Measurements from ENCODE around the gene OLFML2B. TPM values are rescaled to one million over a fixed set of nuclear protein-coding genes. Genes with fewer than 3 reads are reported as not detected.
"Not testable (repeated sequence)": the region's sequence is repeated elsewhere in the genome, so short reads cannot be mapped to it uniquely, and the experiment has no call there.

OLFML2B gene
- total RNA-seq, 1 donor from 2014 or later = not detected

- no peak for DNase-seq (ENCODE audit: low spot score)
- Mint-ChIP-seq H3K36me3 (ENCODE audit: low read depth) (no peaks in the 10 kb centered on the region), H3K27me3 (ENCODE audit: insufficient read depth) (peaks cover 39% of the 10 kb centered on the region), H3K9me3 (no peaks in the 10 kb centered on the region), H3K27ac (no peak overlapping the region), H3K4me1 (ENCODE audit: low read depth) (peaks cover 7% of the 10 kb centered on the region), H3K4me3 (no peak overlapping the region)
- intact Hi-C loops (cut with micrococcal nuclease) = no loop called here
Observed at GRCh38 chr1:162028726-162029125, 5.1 kb upstream of the OLFML2B start.

- H3K36me3 Mint-ChIP-seq (ENCODE audit: low read depth) = no peaks in the 10 kb centered on the region
- no peak for DNase-seq (ENCODE audit: low spot score)
- H3K4me1 Mint-ChIP-seq (ENCODE audit: low read depth) = peaks cover 7% of the 10 kb centered on the region
- H3K4me3 Mint-ChIP-seq = no peak overlapping the region
- H3K9me3 Mint-ChIP-seq = no peaks in the 10 kb centered on the region
- H3K27ac Mint-ChIP-seq = no peak overlapping the region
- intact Hi-C loops (cut with micrococcal nuclease) = no loop called here
- peaks cover 43% of the 10 kb centered on the region for H3K27me3 Mint-ChIP-seq (ENCODE audit: insufficient read depth)
Observed at GRCh38 chr1:162026881-162027280, 3.2 kb upstream of the OLFML2B start.

DNA sequence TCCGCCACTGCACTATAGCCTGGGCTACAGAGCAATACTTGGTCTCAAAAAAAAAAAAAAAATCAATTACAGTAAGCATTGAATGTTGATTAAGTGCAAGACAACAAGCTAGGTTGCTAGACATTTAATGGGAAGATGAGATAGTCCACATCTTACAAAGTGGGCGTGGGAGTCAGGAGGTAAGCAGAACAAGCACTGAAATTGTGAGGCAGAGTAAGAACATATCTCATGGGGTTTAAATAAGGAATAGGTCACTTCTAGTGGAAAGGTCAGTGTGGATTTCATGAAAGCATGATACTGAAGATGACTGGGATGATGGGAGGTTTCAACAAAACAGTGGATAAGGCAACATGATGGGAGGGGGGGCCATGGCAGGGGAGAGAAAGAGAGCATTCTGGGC lies 1.9 kb upstream of the OLFML2B start:
- H3K27me3 Mint-ChIP-seq (ENCODE audit: insufficient read depth) = peaks cover 51% of the 10 kb centered on the region
- no peak overlapping the region for H3K4me3 Mint-ChIP-seq
- H3K9me3 Mint-ChIP-seq = no peaks in the 10 kb centered on the region
- DNase-seq (ENCODE audit: low spot score) = no peak
- no peaks in the 10 kb centered on the region for H3K36me3 Mint-ChIP-seq (ENCODE audit: low read depth)
- H3K27ac Mint-ChIP-seq = no peak overlapping the region
- intact Hi-C loops (cut with micrococcal nuclease) = no loop called here
- peaks cover 7% of the 10 kb centered on the region for H3K4me1 Mint-ChIP-seq (ENCODE audit: low read depth)

GRCh38 chr1:162023181-162023546 lies 505 bp downstream of the OLFML2B start:
- H3K27me3 Mint-ChIP-seq (ENCODE audit: insufficient read depth) = peaks cover 46% of the 10 kb centered on the region
- intact Hi-C loops (cut with micrococcal nuclease) = no loop called here
- DNase-seq (ENCODE audit: low spot score) = no peak
- peak overlapping the region; percentile 41 for H3K27ac Mint-ChIP-seq
- H3K9me3 Mint-ChIP-seq = no peaks in the 10 kb centered on the region
- peaks cover 7% of the 10 kb centered on the region for H3K4me1 Mint-ChIP-seq (ENCODE audit: low read depth)
- H3K4me3 Mint-ChIP-seq = peak overlapping the region; percentile 89
- H3K36me3 Mint-ChIP-seq (ENCODE audit: low read depth) = no peaks in the 10 kb centered on the region

GRCh38 chr1:162022626-162023025 lies 1.0 kb downstream of the OLFML2B start:
- intact Hi-C loops (cut with micrococcal nuclease) = no loop called here
- H3K36me3 Mint-ChIP-seq (ENCODE audit: low read depth) = no peaks in the 10 kb centered on the region
- no peak for DNase-seq (ENCODE audit: low spot score)
- no peaks in the 10 kb centered on the region for H3K9me3 Mint-ChIP-seq
- peaks cover 7% of the 10 kb centered on the region for H3K4me1 Mint-ChIP-seq (ENCODE audit: low read depth)
- H3K27ac Mint-ChIP-seq = no peak overlapping the region
- H3K27me3 Mint-ChIP-seq (ENCODE audit: insufficient read depth) = peaks cover 44% of the 10 kb centered on the region
- peak overlapping the region; percentile 51 for H3K4me3 Mint-ChIP-seq

- no peak for DNase-seq (ENCODE audit: low spot score)
- intact Hi-C loops (cut with micrococcal nuclease) = no loop called here
- peaks cover 32% of the 10 kb centered on the region for H3K27me3 Mint-ChIP-seq (ENCODE audit: insufficient read depth)
Observed at GRCh38 chr1:162021124-162021523, 2.5 kb downstream of the OLFML2B start.

GRCh38 chr1:162020150-162020549 lies 3.5 kb downstream of the OLFML2B start:
- Mint-ChIP-seq H3K4me3 (no peak overlapping the region), H3K27ac (no peak overlapping the region), H3K27me3 (ENCODE audit: insufficient read depth) (peaks cover 22% of the 10 kb centered on the region), H3K4me1 (ENCODE audit: low read depth) (peaks cover 7% of the 10 kb centered on the region), H3K36me3 (ENCODE audit: low read depth) (no peaks in the 10 kb centered on the region), H3K9me3 (no peaks in the 10 kb centered on the region)
- intact Hi-C loops (cut with micrococcal nuclease) = no loop called here
- no peak for DNase-seq (ENCODE audit: low spot score)

More at GRCh38 chr1:162021124-162021523, 2.5 kb downstream of the OLFML2B start:
- no peaks in the 10 kb centered on the region for H3K9me3 Mint-ChIP-seq
- no peaks in the 10 kb centered on the region for H3K36me3 Mint-ChIP-seq (ENCODE audit: low read depth)
- no peak overlapping the region for H3K4me3 Mint-ChIP-seq
- no peak overlapping the region for H3K27ac Mint-ChIP-seq
- peaks cover 7% of the 10 kb centered on the region for H3K4me1 Mint-ChIP-seq (ENCODE audit: low read depth)

- no peak overlapping the region for H3K27ac Mint-ChIP-seq
- peaks cover under 1% of the 10 kb centered on the region for H3K9me3 Mint-ChIP-seq
- DNase-seq (ENCODE audit: low spot score) = no peak
- no peaks in the 10 kb centered on the region for H3K36me3 Mint-ChIP-seq (ENCODE audit: low read depth)
- peaks cover 5% of the 10 kb centered on the region for H3K4me1 Mint-ChIP-seq (ENCODE audit: low read depth)
- intact Hi-C loops (cut with micrococcal nuclease) = no loop called here
- H3K27me3 Mint-ChIP-seq (ENCODE audit: insufficient read depth) = peaks cover 22% of the 10 kb centered on the region
- H3K4me3 Mint-ChIP-seq = no peak overlapping the region
Observed at GRCh38 chr1:162019446-162019845, 4.2 kb downstream of the OLFML2B start.

DNA sequence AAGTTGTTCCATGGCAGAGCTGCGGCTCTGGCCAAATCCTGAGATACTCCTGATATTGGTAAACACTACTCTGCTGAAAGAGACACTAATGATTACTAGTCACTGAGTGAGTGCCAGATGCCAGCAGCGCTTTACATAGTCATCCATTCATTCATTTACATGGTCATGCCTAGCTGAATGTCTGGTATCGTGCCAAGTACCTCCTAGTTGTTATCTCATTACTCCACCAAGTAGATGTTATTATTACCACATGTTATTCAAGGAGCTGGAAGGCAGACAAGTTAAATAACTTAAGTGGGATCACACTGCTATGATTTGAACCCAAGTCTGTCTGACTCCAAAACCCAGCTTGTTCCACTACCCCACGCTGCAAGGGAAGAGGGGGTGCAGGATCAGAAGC lies 4.7 kb downstream of the OLFML2B start:
- Mint-ChIP-seq H3K4me3 (no peak overlapping the region), H3K27ac (no peak overlapping the region), H3K27me3 (ENCODE audit: insufficient read depth) (peaks cover 18% of the 10 kb centered on the region), H3K4me1 (ENCODE audit: low read depth) (peaks cover under 1% of the 10 kb centered on the region), H3K9me3 (peaks cover 3% of the 10 kb centered on the region), H3K36me3 (ENCODE audit: low read depth) (no peaks in the 10 kb centered on the region)
- intact Hi-C loops (cut with micrococcal nuclease) = no loop called here
- no peak for DNase-seq (ENCODE audit: low spot score)

- Mint-ChIP-seq H3K9me3 (peaks cover 3% of the 10 kb centered on the region), H3K36me3 (ENCODE audit: low read depth) (no peaks in the 10 kb centered on the region), H3K27ac (no peak overlapping the region), H3K4me1 (ENCODE audit: low read depth) (no peaks in the 10 kb centered on the region), H3K4me3 (no peak overlapping the region), H3K27me3 (ENCODE audit: insufficient read depth) (peaks cover 15% of the 10 kb centered on the region)
- no peak for DNase-seq (ENCODE audit: low spot score)
- intact Hi-C loops (cut with micrococcal nuclease) = no loop called here
Observed at GRCh38 chr1:162018418-162018817, 5.3 kb downstream of the OLFML2B start.

DNA sequence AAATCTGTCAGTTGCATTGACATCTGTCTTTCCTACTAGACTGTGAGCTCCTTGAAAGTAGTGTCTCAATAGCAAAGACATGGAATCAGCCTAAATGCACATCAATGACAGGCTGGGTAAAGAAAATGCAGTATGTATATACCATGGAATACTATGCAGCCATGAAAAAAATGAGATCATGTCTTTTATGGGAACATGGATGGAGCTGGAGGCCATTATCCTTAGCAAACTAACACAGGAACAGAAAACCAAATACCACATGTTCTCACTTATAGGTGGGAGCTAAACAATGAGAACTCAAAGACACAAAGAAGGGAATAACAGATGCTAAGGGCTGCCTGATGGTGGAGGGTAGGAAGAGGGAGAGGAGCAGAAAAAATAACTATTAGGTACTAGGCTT lies 5.9 kb downstream of the OLFML2B start:
- intact Hi-C loops (cut with micrococcal nuclease); H3K36me3 Mint-ChIP-seq (ENCODE audit: low read depth); H3K9me3 Mint-ChIP-seq; H3K27ac Mint-ChIP-seq; H3K4me1 Mint-ChIP-seq (ENCODE audit: low read depth); H3K4me3 Mint-ChIP-seq; DNase-seq (ENCODE audit: low spot score): not testable (repeated sequence)
- H3K27me3 Mint-ChIP-seq (ENCODE audit: insufficient read depth) = peaks cover 14% of the 10 kb centered on the region

- H3K9me3 Mint-ChIP-seq = peaks cover 8% of the 10 kb centered on the region
- peaks cover 11% of the 10 kb centered on the region for H3K27me3 Mint-ChIP-seq (ENCODE audit: insufficient read depth)
- H3K36me3 Mint-ChIP-seq (ENCODE audit: low read depth) = no peaks in the 10 kb centered on the region
- no peaks in the 10 kb centered on the region for H3K4me1 Mint-ChIP-seq (ENCODE audit: low read depth)
- intact Hi-C loops (cut with micrococcal nuclease) = no loop called here
- DNase-seq (ENCODE audit: low spot score) = no peak
- no peak overlapping the region for H3K4me3 Mint-ChIP-seq
- H3K27ac Mint-ChIP-seq = no peak overlapping the region
Observed at GRCh38 chr1:162016631-162017030, 7.0 kb downstream of the OLFML2B start.

- no peaks in the 10 kb centered on the region for H3K36me3 Mint-ChIP-seq (ENCODE audit: low read depth)
- intact Hi-C loops (cut with micrococcal nuclease) = no loop called here
- H3K4me3 Mint-ChIP-seq = no peak overlapping the region
- H3K27me3 Mint-ChIP-seq (ENCODE audit: insufficient read depth) = peaks cover 4% of the 10 kb centered on the region
- H3K9me3 Mint-ChIP-seq = peaks cover 8% of the 10 kb centered on the region
- DNase-seq (ENCODE audit: low spot score) = no peak
- H3K27ac Mint-ChIP-seq = no peak overlapping the region
- H3K4me1 Mint-ChIP-seq (ENCODE audit: low read depth) = no peaks in the 10 kb centered on the region
Observed at GRCh38 chr1:162015196-162015595, 8.5 kb downstream of the OLFML2B start.

- DNase-seq (ENCODE audit: low spot score) = no peak
- intact Hi-C loops (cut with micrococcal nuclease) = no loop called here
- Mint-ChIP-seq H3K36me3 (ENCODE audit: low read depth) (no peaks in the 10 kb centered on the region), H3K4me1 (ENCODE audit: low read depth) (no peaks in the 10 kb centered on the region), H3K4me3 (no peak overlapping the region), H3K27me3 (ENCODE audit: insufficient read depth) (peaks cover 4% of the 10 kb centered on the region), H3K27ac (no peak overlapping the region), H3K9me3 (peaks cover 8% of the 10 kb centered on the region)
Observed at GRCh38 chr1:162014202-162014601, 9.5 kb downstream of the OLFML2B start.
